GM12878 (cell line): Measurements from ENCODE around the gene PKD1L1. TPM values are rescaled to one million over a fixed set of nuclear protein-coding genes. Genes with fewer than 3 reads are reported as not detected.

Experiments used
- ATAC-seq: fragments of 200-7000 bp; cut with Tn5 transposase; 3 replicates; pipeline ENCODE4 v1.9.1; 2020; ENCODE audit warnings: mild to moderate bottlenecking, moderate library complexity
- BruUV-seq: library from RNA; stranded (reverse); fragments of 400-500 nt; replicated peaks from 2 replicates; lab custom pipeline; 2021; lab: Mats Ljungman, UMichigan
- CTCF ChIA-PET: fragments of 300-600 bp; sonication (Branson Sonifier 250); formaldehyde crosslinking; extraction: SDS; loops from one replicate; lab custom pipeline; 2021; ENCODE audit warnings: inconsistent platforms; lab: Yijun Ruan, JAX
- POLR2A ChIA-PET: fragments of 350-600 bp; formaldehyde crosslinking; extraction: SDS; loops from one replicate; lab custom pipeline; 2021; ENCODE audit warnings: inconsistent platforms; lab: Charles Lee
- RAD21 ChIA-PET: fragments of 300-600 bp; sonication (Branson Sonifier 250); formaldehyde crosslinking; loops from one replicate; lab custom pipeline; 2023; ENCODE audit warnings: antibody characterized with exemption; ENCODE audit not compliant: unreplicated experiment; lab: Charles Lee
- SMC1A ChIA-PET: fragments of 300-600 bp; sonication (Branson Sonifier 250); formaldehyde crosslinking; loops from one replicate; lab custom pipeline; 2023; ENCODE audit not compliant: unreplicated experiment, uncharacterized antibody; lab: Charles Lee
- DNase-seq: peaks from one replicate; pipeline ENCODE4 v3.0.0-alpha.2; 2011; ENCODE audit warnings: low read depth, low spot score
- FAIRE-seq: peaks from 3 replicates; lab custom pipeline; 2011; peaks lifted over from hg19 to GRCh38; lab: Jason Lieb, UNC
- H2AFZ ChIP-seq: 2 replicates; pipeline ENCODE4 v1.6.0; 2011; ENCODE audit warnings: low read depth, low read length, control low read depth; ENCODE audit not compliant: control insufficient read depth
- H3K27ac ChIP-seq: 2 replicates; pipeline ENCODE4 v1.5.1; 2011; ENCODE audit warnings: control low read depth; ENCODE audit not compliant: control insufficient read depth, insufficient read depth
- H3K27me3 ChIP-seq, 2 experiments: replicated peaks in 1 of 2; 2 replicates each; pipeline versions ENCODE4 v1.6.0 to v1.6.1; 2011; ENCODE audit warnings: low read length in 1 of 2; ENCODE audit not compliant: control insufficient read depth in 2 of 2, insufficient read depth in 2 of 2
- H3K36me3 ChIP-seq, 2 experiments: 2 replicates each; pipeline ENCODE4 v1.5.1; 2011; ENCODE audit warnings: low read length in 1 of 2; ENCODE audit not compliant: control insufficient read depth in 2 of 2, insufficient read depth in 2 of 2
- H3K4me1 ChIP-seq: 2 replicates; pipeline ENCODE4 v1.6.1; 2011; ENCODE audit warnings: mild to moderate bottlenecking, low read length, moderate library complexity, mixed read lengths; ENCODE audit not compliant: control insufficient read depth, insufficient read depth
- H3K4me2 ChIP-seq: 2 replicates; pipeline ENCODE4 v1.6.0; 2011; ENCODE audit warnings: control low read depth; ENCODE audit not compliant: control insufficient read depth, insufficient read depth
- H3K4me3 ChIP-seq: fragments of 200-600 bp; sonication (generic); 2 replicates; pipeline ENCODE4 v1.5.1; 2016
- H3K79me2 ChIP-seq: 2 replicates; pipeline ENCODE4 v1.6.0; 2011; ENCODE audit warnings: low read length; ENCODE audit not compliant: control insufficient read depth, insufficient read depth
- H3K9ac ChIP-seq: 2 replicates; pipeline ENCODE4 v1.8.0; 2011; ENCODE audit warnings: low read length, control low read depth, mixed read lengths; ENCODE audit not compliant: control insufficient read depth, insufficient read depth
- H3K9me3 ChIP-seq: replicated peaks from 3 replicates; pipeline ENCODE4 v1.5.1; 2011; ENCODE audit warnings: mild to moderate bottlenecking, low read length; ENCODE audit not compliant: control insufficient read depth, insufficient read depth
- H4K20me1 ChIP-seq: 2 replicates; pipeline ENCODE4 v1.6.0; 2011; ENCODE audit not compliant: control insufficient read depth, insufficient read depth
- BCL11A ChIP-seq: IDR thresholded peaks from 2 replicates; pipeline ENCODE4 v1.6.1; 2011; ENCODE audit warnings: low read depth, low read length
- CBFB ChIP-seq: IDR thresholded peaks from 2 replicates; pipeline ENCODE4 v1.6.1; 2016; ENCODE audit warnings: antibody characterized with exemption, low read depth
- CEBPB ChIP-seq, 2 experiments: fragments of 150-350 bp in 1 of 2; IDR thresholded peaks; 2 replicates each; pipeline ENCODE4 v1.6.1; 2012 to 2014; ENCODE audit warnings: low read depth in 2 of 2, low read length in 2 of 2, borderline replicate concordance in 1 of 2, inconsistent platforms in 1 of 2
- EZH2 ChIP-seq: IDR thresholded peaks from 2 replicates; pipeline ENCODE4 v1.6.1; 2012; ENCODE audit warnings: low read depth, mild to moderate bottlenecking, control low read depth, inconsistent platforms, low read length, borderline replicate concordance; ENCODE audit not compliant: control insufficient read depth
- FOS ChIP-seq: IDR thresholded peaks from 3 replicates; pipeline ENCODE4 v1.6.1; 2011; ENCODE audit warnings: borderline replicate concordance; ENCODE audit not compliant: insufficient read length; ENCODE audit errors: extremely low read depth
- FOXK2 ChIP-seq: fragments of 450-650 bp; IDR thresholded peaks from 2 replicates; pipeline ENCODE4 v1.6.1; 2017; ENCODE audit warnings: mild to moderate bottlenecking, moderate library complexity
- HDAC6 ChIP-seq: fragments of 200-600 bp; sonication (generic); IDR thresholded peaks from one replicate; pipeline ENCODE4 v1.8.0; 2017; ENCODE audit warnings: antibody characterized with exemption; ENCODE audit not compliant: unreplicated experiment
- MYC ChIP-seq: IDR thresholded peaks from 2 replicates; pipeline ENCODE4 v1.6.1; 2011; ENCODE audit warnings: mild to moderate bottlenecking, low read length, moderate library complexity, inconsistent platforms; ENCODE audit not compliant: insufficient read depth, insufficient replicate concordance, insufficient read length, severe bottlenecking
- NBN ChIP-seq: fragments of 450-650 bp; IDR thresholded peaks from 2 replicates; pipeline ENCODE4 v1.6.1; 2016
- RB1 ChIP-seq: fragments of 450-650 bp; formaldehyde crosslinking; IDR thresholded peaks from 2 replicates; pipeline ENCODE4 v1.6.1; 2017; ENCODE audit warnings: mild to moderate bottlenecking, borderline replicate concordance
- RELA ChIP-seq: fragments of 450-650 bp; IDR thresholded peaks from 2 replicates; pipeline ENCODE4 v1.8.0; 2014; ENCODE audit warnings: borderline replicate concordance; ENCODE audit not compliant: partially characterized antibody
- STAT1 ChIP-seq: fragments of 450-650 bp; conservative IDR thresholded peaks from 2 replicates; pipeline ENCODE4 v1.6.1; 2014; ENCODE audit warnings: antibody characterized with exemption, mild to moderate bottlenecking
- ZNF217 ChIP-seq: fragments of 450-650 bp; IDR thresholded peaks from 2 replicates; pipeline ENCODE4 v1.6.1; 2017; ENCODE audit warnings: antibody characterized with exemption, mild to moderate bottlenecking
- ZNF274 ChIP-seq: IDR thresholded peaks from one replicate; pipeline ENCODE4 v1.8.0; 2011; ENCODE audit not compliant: insufficient read length, insufficient read depth
- WGBS: methylation state at CpG from one replicate; pipeline ENCODE4 v1.1.6; 2016; ENCODE audit warnings: low lambda C conversion rate; ENCODE audit not compliant: insufficient replicate concordance, insufficient coverage; ENCODE audit errors: missing lambda C conversion rate; 5-methylcytosine and 5-hydroxymethylcytosine counted together
- in situ Hi-C: fragments of 300-500 bp; cut with MboI; formaldehyde crosslinking; loops from 9 replicates; pipeline ENCODE4 v1.14.3; 2018; ENCODE audit warnings: mixed read lengths
- intact Hi-C: fragments of 100-400 bp; cut with micrococcal nuclease; formaldehyde crosslinking; loops from one replicate; pipeline ENCODE4 v1.14.2; 2022; ENCODE audit not compliant: unreplicated experiment
- polyA plus RNA-seq, 11 experiments: library from polyadenylated mRNA; depleted of rRNA in 4 of 11; unstranded in 6 of 11; stranded (reverse) in 5 of 11; fragments of >200 nt; fragmentation: Nextera tagmentation in 4 of 11; fragmentation: Illumina TruSeq in 1 of 11; extraction: Ambion mirVana in 4 of 11; extraction: Trizol in 1 of 11; gene quantifications; 1 replicate in 1 of 11; 2 replicates in 10 of 11; pipeline versions ENCODE4 v1.2.1 to v1.2.3, GENCODE V29; 2011 to 2016; ENCODE audit warnings: inconsistent platforms in 2 of 11, missing spikeins in 2 of 11, low read depth in 1 of 11
- total RNA-seq, 4 experiments: library from RNA; depleted of rRNA in 3 of 4; stranded (reverse); fragments of >200 nt in 3 of 4; fragmentation: Illumina TruSeq in 1 of 4; extraction: Trizol in 1 of 4; gene quantifications; 2 replicates each; pipeline versions ENCODE4 v1.2.1 to v1.2.3, GENCODE V29; 2013 to 2021
- TF ChIP-seq, protein P1 (sequence below): IDR thresholded peaks from 2 replicates; pipeline ENCODE4 v1.6.1; 2012; ENCODE audit warnings: improper control_type of control experiment, low read depth, low read length; ENCODE audit not compliant: insufficient replicate concordance
- TF ChIP-seq, protein P2 (sequence below): fragments of 450-650 bp; IDR thresholded peaks from 2 replicates; pipeline ENCODE4 v1.6.1; 2017; ENCODE audit warnings: borderline replicate concordance
- TF ChIP-seq, protein P3 (sequence below): IDR thresholded peaks from 2 replicates; pipeline ENCODE4 v1.6.1; 2012; ENCODE audit warnings: low read depth, low read length, improper control_type of control experiment

PKD1L1 gene
- total and polyA plus RNA-seq, 10 of the 15 experiments (the other 5 are each of a cell fraction or from before 2014, with no cell fraction given) = under 0.01 to 0.05 (median 0.02) TPM; not detected in 3

DNA sequence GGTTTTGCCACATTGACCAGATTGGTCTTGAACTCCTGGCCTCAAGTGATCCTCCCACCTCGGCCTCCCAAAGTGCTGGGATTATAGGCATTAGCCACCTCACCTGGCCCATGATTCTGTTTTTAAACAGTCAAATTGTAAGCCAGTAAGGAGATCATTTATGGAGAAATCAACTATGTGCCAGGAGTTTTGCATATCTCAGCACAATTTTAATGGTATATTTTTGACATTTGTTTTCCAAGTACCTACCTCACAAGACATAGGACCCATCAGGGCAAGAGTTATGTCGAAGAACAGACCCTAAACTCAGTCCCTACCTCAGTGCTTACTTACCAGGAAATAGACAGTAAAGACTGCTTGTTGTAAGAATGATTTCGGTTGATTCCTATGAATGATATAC is 193.0 kb downstream of the PKD1L1 start:
- in situ Hi-C loops = no loop called here
- Histone ChIP-seq H4K20me1 (no peaks in the 10 kb centered on the region), H2AFZ (no peak overlapping the region), H3K4me3 (no peak overlapping the region), H3K79me2 (no peaks in the 10 kb centered on the region), H3K9me3 (no peaks in the 10 kb centered on the region; the same call in 2 of the 3 replicates), H3K9ac (no peak overlapping the region), H3K36me3 (no peaks in the 10 kb centered on the region), H3K27me3 (no peaks in the 10 kb centered on the region), H3K27ac (no peak overlapping the region), H3K4me2 (no peak overlapping the region), H3K4me1 (no peaks in the 10 kb centered on the region)
- ATAC-seq (no peak), FAIRE-seq (no peak), DNase-seq (no peak)
- CTCF ChIA-PET = no interaction called here
- TF ChIP-seq NBN (no peak), RELA (no peak), ZNF274 (no peak), FOS (no peak), HDAC6 (no peak), CBFB (no peak), BCL11A (no peak), STAT1 (no peak), EZH2 (no peak), ZNF217 (no peak), CEBPB (IDR thresholded peaks at IDR 0.05; ENCODE audit: borderline replicate concordance in 1 of 2, low read depth in 2 of 2, low read length in 2 of 2) (no peak), RB1 (no peak), FOXK2 (no peak), MYC (no peak)
- TF ChIP-seq, protein P1, sequence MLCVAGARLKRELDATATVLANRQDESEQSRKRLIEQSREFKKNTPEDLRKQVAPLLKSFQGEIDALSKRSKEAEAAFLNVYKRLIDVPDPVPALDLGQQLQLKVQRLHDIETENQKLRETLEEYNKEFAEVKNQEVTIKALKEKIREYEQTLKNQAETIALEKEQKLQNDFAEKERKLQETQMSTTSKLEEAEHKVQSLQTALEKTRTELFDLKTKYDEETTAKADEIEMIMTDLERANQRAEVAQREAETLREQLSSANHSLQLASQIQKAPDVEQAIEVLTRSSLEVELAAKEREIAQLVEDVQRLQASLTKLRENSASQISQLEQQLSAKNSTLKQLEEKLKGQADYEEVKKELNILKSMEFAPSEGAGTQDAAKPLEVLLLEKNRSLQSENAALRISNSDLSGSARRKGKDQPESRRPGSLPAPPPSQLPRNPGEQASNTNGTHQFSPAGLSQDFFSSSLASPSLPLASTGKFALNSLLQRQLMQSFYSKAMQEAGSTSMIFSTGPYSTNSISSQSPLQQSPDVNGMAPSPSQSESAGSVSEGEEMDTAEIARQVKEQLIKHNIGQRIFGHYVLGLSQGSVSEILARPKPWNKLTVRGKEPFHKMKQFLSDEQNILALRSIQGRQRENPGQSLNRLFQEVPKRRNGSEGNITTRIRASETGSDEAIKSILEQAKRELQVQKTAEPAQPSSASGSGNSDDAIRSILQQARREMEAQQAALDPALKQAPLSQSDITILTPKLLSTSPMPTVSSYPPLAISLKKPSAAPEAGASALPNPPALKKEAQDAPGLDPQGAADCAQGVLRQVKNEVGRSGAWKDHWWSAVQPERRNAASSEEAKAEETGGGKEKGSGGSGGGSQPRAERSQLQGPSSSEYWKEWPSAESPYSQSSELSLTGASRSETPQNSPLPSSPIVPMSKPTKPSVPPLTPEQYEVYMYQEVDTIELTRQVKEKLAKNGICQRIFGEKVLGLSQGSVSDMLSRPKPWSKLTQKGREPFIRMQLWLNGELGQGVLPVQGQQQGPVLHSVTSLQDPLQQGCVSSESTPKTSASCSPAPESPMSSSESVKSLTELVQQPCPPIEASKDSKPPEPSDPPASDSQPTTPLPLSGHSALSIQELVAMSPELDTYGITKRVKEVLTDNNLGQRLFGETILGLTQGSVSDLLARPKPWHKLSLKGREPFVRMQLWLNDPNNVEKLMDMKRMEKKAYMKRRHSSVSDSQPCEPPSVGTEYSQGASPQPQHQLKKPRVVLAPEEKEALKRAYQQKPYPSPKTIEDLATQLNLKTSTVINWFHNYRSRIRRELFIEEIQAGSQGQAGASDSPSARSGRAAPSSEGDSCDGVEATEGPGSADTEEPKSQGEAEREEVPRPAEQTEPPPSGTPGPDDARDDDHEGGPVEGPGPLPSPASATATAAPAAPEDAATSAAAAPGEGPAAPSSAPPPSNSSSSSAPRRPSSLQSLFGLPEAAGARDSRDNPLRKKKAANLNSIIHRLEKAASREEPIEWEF = no peak
- TF ChIP-seq, protein P2, sequence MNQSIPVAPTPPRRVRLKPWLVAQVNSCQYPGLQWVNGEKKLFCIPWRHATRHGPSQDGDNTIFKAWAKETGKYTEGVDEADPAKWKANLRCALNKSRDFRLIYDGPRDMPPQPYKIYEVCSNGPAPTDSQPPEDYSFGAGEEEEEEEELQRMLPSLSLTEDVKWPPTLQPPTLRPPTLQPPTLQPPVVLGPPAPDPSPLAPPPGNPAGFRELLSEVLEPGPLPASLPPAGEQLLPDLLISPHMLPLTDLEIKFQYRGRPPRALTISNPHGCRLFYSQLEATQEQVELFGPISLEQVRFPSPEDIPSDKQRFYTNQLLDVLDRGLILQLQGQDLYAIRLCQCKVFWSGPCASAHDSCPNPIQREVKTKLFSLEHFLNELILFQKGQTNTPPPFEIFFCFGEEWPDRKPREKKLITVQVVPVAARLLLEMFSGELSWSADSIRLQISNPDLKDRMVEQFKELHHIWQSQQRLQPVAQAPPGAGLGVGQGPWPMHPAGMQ = no peak
- TF ChIP-seq, protein P3, sequence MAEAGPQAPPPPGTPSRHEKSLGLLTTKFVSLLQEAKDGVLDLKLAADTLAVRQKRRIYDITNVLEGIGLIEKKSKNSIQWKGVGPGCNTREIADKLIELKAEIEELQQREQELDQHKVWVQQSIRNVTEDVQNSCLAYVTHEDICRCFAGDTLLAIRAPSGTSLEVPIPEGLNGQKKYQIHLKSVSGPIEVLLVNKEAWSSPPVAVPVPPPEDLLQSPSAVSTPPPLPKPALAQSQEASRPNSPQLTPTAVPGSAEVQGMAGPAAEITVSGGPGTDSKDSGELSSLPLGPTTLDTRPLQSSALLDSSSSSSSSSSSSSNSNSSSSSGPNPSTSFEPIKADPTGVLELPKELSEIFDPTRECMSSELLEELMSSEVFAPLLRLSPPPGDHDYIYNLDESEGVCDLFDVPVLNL = no peak
- BruUV-seq = no TSS peak
- SMC1A ChIA-PET = no interaction called here
- intact Hi-C loops = no loop called here
- POLR2A ChIA-PET = no interaction called here
- RAD21 ChIA-PET = no interaction called here
- 34% methylated on average over 3 of the region's 3 CpGs for WGBS
